GM19372 (cell line): Measurements from ENCODE around the gene BCAS4.

Experiments used
- ATAC-seq: cut with Tn5 transposase; IDR thresholded peaks from one replicate; pipeline ENCODE4 v1.9.1; 2021; ENCODE audit warnings: mild to moderate bottlenecking, low read depth, moderate library complexity; ENCODE audit not compliant: unreplicated experiment

The BCAS4 gene

GRCh38 chr20:50820515-50821256 is 25.8 kb downstream of the BCAS4 start:
- ATAC-seq, result no peak

GRCh38 chr20:50821257-50821921 is 26.5 kb downstream of the BCAS4 start:
- ATAC-seq, result no peak

DNA sequence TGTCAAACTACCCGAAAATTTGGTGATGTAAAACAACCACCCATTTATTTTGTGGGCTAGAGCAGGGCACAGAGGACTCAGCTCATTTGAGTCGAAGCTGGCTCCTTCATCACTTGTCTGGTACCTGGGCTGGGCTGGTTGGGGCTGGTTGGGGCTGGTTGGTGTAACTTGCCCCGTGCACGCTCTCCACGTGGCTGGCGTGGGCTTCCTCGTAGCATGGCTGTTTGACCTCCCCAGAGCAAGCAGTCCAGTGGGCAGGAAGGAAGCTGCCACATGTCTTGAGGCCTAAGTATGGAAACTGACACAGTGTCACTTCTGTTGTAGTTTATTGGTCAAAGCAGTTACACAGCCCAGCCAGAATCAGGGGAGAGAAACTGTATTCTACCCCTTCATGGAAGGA is 27.1 kb downstream of the BCAS4 start:
- ATAC-seq, result no peak

DNA sequence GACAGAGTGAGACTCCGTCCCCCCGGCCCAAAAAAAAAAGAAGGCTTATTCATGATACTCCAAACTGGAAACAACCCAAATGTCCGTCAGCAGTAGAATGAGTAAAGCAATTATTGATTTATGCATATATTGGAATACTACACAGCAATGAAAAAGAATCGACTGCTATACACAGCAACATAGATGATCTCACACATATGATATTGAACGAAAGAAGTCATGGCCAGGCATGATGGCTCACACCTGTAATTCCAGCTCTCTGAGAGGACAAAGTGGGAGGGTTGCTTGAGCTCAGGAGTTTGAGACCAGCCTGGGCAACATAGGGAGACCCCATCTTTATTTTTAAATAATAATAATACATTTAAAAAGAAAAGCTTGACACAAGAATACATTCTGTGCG is 28.5 kb downstream of the BCAS4 start:
- ATAC-seq, result no peak

GRCh38 chr20:50824137-50824536 is 29.3 kb downstream of the BCAS4 start:
- no peak for ATAC-seq

GRCh38 chr20:50826121-50826520 is 31.3 kb downstream of the BCAS4 start:
- no peak for ATAC-seq

DNA sequence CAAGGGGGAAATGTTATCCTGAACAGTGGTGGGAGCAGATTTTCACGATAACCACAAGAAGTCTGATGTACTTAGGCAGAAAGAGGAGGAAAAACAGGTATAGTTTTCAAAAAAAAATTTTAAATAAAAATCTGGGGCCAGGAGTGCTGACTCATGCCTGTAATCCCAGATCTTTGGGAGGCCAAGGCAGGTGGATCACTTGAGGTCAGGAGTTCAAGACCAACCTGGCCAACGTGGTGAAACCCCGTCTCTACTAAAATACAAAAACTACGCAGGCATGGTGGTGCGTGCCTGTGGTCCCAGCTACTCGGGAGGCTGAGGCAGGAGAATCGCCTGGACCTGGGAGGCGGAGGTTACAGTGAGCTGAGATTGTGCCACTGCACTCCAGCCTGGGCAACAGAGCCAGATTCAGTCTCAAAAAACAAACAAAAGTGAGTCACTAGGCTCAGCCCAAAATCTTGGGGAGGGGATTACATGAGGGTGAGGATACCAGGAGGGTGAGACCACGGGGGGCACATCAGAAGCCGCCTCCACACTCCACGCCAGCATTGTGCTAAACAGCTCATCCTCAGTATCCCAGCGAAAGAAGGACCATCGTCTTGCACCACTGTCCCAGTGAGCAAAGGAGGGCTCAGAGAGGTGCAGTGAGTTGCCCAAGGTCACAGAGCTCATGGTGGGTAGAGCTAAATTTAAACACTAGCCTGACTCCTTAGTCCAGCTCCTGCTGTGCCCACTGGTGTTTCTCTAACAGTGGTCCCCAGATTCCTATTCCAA is 33.7 kb downstream of the BCAS4 start:
- ATAC-seq, result no peak

DNA sequence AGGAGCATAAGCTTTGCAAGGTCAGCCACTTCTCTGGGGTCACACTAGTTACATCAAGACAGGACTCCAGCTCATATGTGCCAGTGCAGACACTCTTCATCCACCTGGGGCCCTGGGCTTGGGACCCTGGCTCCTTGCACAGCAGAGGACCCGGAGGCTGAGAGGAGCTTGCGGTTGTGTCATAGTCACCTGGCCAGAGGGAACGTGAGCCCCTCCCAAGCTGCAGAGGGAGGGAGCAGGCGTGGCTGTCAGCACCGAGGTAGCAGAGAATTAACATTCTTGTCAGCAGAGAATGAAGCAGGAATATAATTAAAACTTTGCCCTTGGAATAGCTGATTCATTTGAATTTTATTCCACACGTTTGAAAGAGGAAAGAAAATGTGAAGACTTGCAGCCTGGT is 36.8 kb downstream of the BCAS4 start:
- ATAC-seq, result no peak

DNA sequence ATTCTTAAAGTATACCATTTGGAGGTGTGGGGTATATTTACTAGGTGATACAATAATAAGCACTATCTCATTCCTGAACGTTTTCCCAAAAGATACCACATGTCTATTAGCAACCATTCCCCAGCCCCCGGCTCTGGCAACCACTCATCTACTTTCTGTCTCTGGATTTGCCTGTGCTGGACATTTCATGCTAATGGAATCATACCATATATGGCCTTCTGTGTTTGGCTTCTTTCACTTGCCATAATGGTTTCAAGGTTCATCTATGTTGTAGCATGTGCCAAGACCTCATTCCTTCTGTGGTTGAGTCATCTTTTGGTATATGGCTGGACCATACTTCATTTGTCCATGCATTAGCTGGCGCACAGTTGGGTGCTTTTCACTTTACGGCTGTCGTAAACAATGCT is 39.7 kb downstream of the BCAS4 start:
- ATAC-seq, result no peak

DNA sequence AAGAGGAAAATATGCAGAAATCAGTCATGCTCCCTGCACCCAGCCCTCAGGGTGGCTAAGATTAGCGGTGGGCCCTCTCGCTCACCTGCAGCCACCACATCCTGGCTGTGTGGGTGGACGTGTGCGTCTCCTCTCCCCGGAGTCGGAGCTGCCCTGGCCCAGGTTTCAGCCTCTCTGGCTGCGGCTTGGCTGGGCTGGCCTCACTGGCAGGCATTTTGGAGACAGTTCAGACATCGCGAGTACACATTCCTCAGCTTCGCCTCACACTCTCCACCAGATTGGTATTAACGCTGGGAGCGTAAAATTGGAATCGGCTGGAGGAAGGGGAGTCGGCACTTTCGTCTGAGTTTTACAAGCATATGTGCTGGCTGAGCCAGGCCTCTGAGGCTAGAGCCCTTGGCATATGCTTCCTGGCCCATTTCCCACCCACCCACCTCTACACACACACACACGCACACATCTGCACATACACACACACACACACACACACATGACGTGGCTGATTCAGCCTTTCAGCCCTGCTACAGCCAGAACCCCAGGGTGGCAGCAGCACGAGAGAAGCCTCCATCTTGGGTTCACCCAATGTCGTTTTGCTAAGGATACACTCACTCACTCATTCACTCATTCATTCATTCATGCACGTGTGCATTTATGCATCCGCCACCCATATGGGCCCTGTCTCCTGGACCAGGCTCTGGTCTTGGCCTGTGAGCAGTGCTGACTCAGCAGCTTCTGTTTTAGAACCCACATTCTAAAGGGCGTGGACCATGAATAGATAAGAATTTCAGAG is 42.9 kb downstream of the BCAS4 start:
- peak; percentile 70 for ATAC-seq

DNA sequence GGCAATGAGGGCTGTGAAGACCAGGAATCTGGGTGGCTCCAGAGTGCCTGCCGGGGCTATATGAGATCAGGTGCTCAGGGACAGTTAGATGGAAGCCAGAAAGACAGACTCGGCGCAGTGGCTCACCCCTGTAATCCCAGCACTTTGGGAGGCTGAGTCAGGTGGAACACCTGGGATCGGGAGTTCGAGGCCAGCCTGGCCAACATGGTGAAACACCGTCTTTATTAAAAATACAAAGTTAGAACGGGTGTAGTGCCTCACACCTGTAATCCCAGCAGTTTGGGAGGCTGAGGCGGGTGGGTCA is 43.4 kb downstream of the BCAS4 start:
- ATAC-seq, result no peak

- no peak for ATAC-seq
Observed at GRCh38 chr20:50838707-50839385, 44.0 kb downstream of the BCAS4 start.

GRCh38 chr20:50842821-50843220 is 48.0 kb downstream of the BCAS4 start:
- no peak for ATAC-seq

DNA sequence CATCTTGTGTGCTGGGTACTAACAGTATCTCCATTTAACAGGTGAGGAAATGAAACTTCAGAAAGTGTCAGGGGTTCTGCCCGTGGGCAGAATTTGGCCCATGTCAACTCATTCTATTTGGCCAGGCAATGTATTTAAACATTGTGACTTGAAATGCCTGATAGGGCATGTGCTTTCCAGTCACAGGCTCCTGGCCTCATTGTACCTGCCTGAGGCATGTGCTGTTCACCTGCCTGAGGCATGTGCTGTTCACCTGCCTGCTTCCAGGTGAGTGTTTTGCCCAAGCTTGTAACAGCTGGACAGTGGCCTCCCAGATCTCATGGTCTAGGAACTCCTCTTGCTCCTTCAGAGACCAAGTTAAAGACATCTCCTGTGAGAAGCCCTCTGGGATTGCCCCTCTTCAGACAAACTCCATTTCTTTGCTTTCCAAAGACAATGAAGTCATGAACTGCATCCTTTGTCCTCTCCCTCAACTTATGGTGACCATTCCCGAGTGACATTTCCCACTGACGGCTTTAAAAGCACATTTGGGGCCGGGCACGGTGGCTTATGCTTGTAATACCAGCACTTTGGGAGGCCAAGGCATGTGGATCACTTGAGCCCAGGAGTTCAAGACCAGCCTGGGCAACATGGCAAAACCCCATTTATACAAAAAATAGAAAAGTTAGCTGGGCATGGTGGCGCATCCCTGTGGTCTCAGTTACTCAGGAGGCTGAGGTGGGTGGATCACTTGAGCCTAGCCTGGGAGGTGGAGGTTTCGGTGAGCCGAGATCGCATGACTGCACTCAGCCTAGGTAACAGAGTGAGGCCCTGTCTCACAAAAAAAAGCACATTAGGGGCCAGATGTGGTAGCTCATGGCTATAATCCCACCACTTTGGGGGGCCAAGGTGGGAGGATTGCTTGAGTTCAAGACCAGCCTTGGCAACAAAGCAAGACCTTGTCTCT is 48.7 kb downstream of the BCAS4 start:
- no peak for ATAC-seq

DNA sequence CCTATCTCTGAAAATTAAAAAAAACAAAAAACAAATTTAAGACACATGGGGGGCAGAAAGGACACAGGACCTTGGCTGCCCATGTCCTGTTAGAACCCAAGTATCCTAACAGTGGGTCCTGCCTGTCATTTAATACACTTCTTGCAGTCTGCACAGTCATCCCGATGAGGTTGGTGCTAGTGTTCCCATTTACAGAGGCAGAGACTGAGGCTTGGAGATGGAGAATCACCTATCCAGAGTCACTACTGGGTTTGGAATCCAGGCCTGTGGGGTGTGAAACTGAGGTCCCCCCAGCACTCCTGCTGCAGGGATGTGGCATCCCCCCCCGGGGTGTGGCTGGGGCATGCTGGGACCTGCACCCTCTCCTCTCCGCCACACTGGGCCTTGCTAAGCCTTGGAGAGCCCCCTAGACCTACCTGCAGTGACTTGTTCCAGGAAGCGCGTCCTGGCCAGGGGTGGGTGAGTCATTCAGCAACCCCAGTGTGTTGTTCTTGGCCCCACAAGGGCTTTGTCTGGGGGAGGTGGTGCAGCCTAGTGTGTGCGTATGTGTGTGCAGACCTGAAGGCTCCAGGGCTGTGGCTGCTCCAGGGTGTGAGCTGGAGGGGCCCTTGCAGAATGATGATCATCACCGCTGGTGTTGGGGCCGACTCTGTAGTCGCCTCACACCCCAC is 49.7 kb downstream of the BCAS4 start:
- ATAC-seq, result peak; percentile 83

DNA sequence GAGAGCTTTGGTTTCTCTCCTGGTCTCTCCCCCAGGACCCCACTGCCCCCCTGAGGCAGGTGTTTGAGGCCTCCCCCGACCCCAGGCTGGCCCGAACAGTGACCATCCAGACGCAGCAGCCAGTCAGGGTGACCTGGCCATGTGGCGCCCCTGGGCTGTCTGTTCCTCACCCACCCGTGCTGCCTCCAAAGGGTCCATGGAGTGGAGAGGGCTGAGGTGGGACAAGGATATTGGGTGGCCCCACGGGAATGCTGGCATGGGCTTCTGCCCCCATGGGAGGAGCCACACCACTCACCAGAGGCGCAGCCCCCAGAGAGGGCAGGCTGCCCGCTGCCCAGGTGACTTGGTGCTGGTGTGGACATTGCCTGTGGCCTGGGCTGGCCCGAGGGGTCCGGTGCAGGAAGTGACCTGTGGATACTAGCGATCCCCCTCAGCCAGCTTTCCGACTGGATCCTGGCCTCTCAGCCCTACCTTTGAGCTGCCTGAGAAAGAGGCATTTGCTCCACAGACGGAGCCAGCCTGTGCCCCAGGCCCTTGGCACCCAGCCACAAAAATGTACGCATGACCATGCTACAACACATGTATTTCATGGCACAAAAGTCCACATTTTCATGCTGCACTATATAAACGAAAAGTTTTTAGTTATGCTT is 50.8 kb downstream of the BCAS4 start:
- no peak for ATAC-seq

DNA sequence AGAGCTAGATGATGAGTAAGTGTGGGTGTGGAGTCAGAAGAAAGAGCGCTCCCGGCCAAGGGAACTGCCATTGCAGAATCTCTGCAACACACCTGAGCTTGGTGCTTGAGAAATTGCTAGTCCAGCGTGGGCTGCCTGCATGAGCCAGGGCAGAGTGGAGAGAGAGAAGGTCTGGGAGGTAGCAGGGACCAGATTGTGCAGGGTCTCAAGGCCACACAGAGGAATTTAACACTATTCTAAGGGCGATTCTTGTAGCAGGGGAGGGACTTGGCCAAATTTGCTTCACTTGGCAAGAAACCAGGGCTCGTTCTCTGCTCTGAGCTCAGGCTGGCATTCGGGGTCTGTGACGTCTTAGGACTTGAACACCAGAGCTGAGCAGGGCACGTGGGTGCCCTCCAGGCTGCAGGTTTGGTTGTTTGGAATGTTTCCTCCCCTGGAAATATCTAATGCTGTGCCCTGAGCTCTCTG is 53.5 kb downstream of the BCAS4 start:
- no peak for ATAC-seq
